Activated CD4-positive, alpha-beta memory T cell treated with anti-CD3 and anti-CD28 coated beads, Interleukin-2, amount 10 ng/mL, durations not matched to agents 7 days and 5 days (primary cell): ENCODE results near the gene TASP1. TPM values are rescaled to one million over a fixed set of nuclear protein-coding genes. Genes with fewer than 3 reads are reported as not detected.

Source experiments
- CTCF ChIA-PET: fragments of 350-600 bp; sonication (Branson Sonifier 250); formaldehyde crosslinking; loops from one replicate; lab custom pipeline; 2021; ENCODE audit warnings: antibody characterized with exemption, inconsistent platforms; lab: Charles Lee
- POLR2A ChIA-PET: fragments of 350-600 bp; sonication (Branson Sonifier 250); formaldehyde crosslinking; loops from one replicate; lab custom pipeline; 2021; ENCODE audit warnings: antibody characterized with exemption; lab: Charles Lee
- DNase-seq: peaks from one replicate; pipeline ENCODE4 v3.0.0-alpha.2; 2020
- H3K27ac Mint-ChIP-seq: one replicate; pipeline ENCODE4 v1.8.0; 2021; ENCODE audit warnings: mild to moderate bottlenecking, mixed read lengths
- H3K27me3 Mint-ChIP-seq: one replicate; pipeline ENCODE4 v1.8.0; 2021; ENCODE audit warnings: mixed read lengths
- H3K36me3 Mint-ChIP-seq: one replicate; pipeline ENCODE4 v1.8.0; 2021; ENCODE audit warnings: low read depth, mixed read lengths
- H3K4me1 Mint-ChIP-seq: one replicate; pipeline ENCODE4 v1.8.0; 2021; ENCODE audit warnings: mixed read lengths
- H3K4me3 Mint-ChIP-seq: one replicate; pipeline ENCODE4 v1.8.0; 2021; ENCODE audit warnings: mild to moderate bottlenecking, mixed read lengths
- H3K9me3 Mint-ChIP-seq: one replicate; pipeline ENCODE4 v1.8.0; 2021; ENCODE audit warnings: mixed read lengths
- total RNA-seq, 2 experiments: library from RNA; stranded (reverse); gene quantifications; one replicate each; pipeline ENCODE4 v1.2.3, GENCODE V29; 2021

Gene TASP1
- total RNA-seq, 2 experiments from 2014 or later = 8.6 to 9.8 TPM

DNA sequence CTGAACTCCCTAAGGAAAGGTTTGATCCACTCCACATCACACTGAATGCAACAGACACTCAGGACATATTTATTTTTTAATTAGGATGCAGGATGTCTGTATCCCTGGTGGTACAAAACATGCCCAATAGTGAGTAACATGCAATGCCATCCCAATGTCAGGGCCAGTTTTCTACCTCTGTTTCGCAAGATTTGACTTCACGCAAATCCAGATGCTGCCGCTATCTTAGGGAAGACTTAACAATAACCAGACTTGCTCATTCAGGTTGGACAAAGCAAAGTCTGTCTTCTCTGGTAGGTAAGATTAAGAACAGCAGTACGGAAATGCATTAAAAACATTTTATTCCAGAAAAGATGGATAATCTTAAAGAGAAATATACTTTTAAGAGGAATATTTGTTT is 103.1 kb downstream of the TASP1 start:
- ChIA-PET CTCF (interaction anchor here (2.8 kb wide), 1 partner anchor 11 kb away, joined by 15 read pairs; no protein-coding TSS in a partner anchor), POLR2A (no interaction called here)
- no peaks in the 10 kb centered on the region for H3K27me3 Mint-ChIP-seq
- H3K36me3 Mint-ChIP-seq = peaks cover 2% of the 10 kb centered on the region
- DNase-seq = no peak
- no peaks in the 10 kb centered on the region for H3K4me1 Mint-ChIP-seq
- H3K27ac Mint-ChIP-seq = no peak overlapping the region
- H3K9me3 Mint-ChIP-seq = no peaks in the 10 kb centered on the region
- no peak overlapping the region for H3K4me3 Mint-ChIP-seq

DNA sequence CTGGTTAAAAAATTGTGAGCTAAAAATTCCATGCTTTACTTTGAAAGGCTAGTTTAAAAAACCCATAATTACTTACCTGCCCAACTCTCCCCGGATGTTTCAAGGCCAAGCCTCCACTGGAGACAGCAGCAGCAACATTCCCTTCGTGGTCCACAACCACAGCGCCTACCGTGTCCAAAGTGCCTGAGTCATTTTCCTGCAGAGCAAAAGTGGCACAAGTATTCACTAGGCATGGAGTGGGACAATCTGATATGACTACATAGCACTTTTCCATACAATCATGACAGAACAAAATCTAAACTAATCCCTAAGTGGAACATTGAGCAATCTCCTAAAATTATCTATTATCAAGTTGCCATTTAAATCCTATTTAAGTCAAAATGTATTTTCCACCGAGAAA is 104.8 kb downstream of the TASP1 start:
- Mint-ChIP-seq H3K4me1 (no peaks in the 10 kb centered on the region), H3K4me3 (no peak overlapping the region), H3K27me3 (no peaks in the 10 kb centered on the region), H3K27ac (no peak overlapping the region), H3K36me3 (peaks cover 2% of the 10 kb centered on the region), H3K9me3 (no peaks in the 10 kb centered on the region)
- DNase-seq = no peak
- ChIA-PET POLR2A (no interaction called here), CTCF (interaction anchor here (2.8 kb wide), 1 partner anchor 13 kb away, joined by 15 read pairs; no protein-coding TSS in a partner anchor)

DNA sequence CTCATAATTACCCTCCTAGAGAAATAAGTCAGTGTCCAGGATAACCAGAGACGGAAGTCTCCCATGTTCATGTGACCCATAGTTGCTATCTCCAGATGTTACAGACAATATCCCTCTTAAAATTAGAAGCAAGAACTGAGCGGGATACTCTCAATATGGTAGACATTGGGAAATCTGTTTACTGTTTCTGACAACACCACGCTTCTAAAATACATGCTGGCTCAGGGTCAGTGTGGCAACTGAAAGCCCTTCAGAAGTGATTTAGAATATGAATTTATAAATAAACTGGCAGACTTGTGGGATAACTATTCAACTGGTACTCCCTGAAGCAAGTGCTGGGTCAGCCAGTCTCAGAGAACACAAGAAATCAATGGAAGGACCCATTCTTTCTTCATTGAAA is 108.6 kb downstream of the TASP1 start:
- Mint-ChIP-seq H3K27me3 (no peaks in the 10 kb centered on the region), H3K27ac (no peak overlapping the region), H3K4me1 (no peaks in the 10 kb centered on the region), H3K36me3 (peaks cover 14% of the 10 kb centered on the region), H3K9me3 (no peaks in the 10 kb centered on the region), H3K4me3 (no peak overlapping the region)
- ChIA-PET CTCF (interaction anchor here (3.6 kb wide), 1 partner anchor 16 kb away, joined by 29 read pairs; no protein-coding TSS in a partner anchor), POLR2A (no interaction called here)
- DNase-seq = no peak

DNA sequence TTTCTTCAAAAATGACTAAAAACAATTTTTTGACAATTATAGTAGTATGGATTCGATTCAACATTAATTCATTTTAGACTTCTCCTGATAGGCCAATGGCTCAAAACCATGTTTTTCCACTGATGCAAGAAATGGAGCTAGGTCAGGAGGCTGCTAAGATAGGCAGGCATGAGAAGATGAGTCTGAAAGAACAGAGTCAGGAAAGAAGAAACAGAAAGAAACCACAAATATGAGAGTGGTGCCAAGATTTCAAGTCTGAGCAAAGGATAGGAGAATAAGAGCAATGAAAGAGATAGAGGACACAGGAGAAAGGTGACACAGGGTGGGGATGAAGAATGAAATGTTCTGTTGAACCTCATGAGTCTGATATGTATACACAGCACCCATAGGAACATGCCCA is 112.2 kb downstream of the TASP1 start:
- POLR2A ChIA-PET = no interaction called here
- peaks cover 3% of the 10 kb centered on the region for H3K9me3 Mint-ChIP-seq
- H3K4me3 Mint-ChIP-seq = no peak overlapping the region
- no peaks in the 10 kb centered on the region for H3K27me3 Mint-ChIP-seq
- peaks cover 25% of the 10 kb centered on the region for H3K36me3 Mint-ChIP-seq
- no peak for DNase-seq
- H3K27ac Mint-ChIP-seq = no peak overlapping the region
- no peaks in the 10 kb centered on the region for H3K4me1 Mint-ChIP-seq
- CTCF ChIA-PET = no interaction called here

DNA sequence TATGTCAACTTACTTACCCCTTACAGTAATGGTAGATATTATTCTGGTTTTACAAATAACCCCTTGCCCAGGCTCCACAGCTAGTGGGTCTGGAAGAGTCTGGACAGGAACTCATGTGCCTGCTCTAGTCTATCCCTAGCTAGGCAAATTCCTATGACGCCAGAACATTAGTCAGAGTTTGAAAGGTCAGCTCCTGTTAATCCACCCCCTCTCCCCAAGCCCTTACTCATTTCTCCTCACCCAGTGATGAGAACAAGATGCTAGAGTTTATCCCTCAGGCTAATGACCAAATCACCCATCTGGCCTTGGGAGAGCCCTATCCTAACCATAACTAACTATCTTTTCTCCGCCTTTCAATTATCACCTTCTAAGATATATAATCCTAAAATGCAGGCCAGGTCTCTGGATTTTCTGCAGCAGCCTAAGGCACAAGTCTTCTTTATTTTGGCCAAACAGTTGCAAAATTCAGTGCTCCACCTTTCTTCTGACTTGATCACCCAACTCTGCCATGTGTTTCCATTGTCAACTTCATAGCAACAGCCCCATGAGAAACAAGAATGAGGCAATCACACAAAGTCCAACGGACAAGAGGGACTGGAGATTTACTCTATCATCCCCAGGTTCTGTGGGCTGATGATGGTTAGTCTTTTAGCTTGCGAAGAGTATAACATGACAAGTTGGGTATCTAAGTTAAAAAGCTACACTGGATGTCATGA is 113.3 kb downstream of the TASP1 start:
- Mint-ChIP-seq H3K4me1 (no peaks in the 10 kb centered on the region), H3K27me3 (no peaks in the 10 kb centered on the region), H3K27ac (no peak overlapping the region), H3K9me3 (peaks cover 3% of the 10 kb centered on the region), H3K36me3 (peaks cover 25% of the 10 kb centered on the region), H3K4me3 (no peak overlapping the region)
- no peak for DNase-seq
- POLR2A ChIA-PET = no interaction called here
- CTCF ChIA-PET = no interaction called here

DNA sequence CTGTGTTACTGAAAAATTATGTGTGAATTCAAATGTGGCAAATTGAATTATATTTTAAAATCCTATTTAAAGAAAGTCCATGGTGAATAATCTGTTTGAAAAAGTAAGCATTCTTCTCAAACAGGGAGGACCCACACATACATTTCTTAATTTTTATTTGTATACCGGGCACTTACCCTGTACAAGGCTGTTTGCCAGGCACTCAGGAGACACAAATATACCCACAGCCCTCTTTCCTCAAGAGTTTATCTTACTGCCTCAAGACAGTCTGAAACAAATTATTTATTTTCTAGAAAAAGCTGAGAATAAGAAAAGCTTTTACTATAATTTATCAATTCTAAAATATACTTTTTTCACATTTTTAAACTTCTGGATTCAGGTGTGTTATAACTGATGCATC is 114.4 kb downstream of the TASP1 start:
- CTCF ChIA-PET = no interaction called here
- Mint-ChIP-seq H3K9me3 (peaks cover 3% of the 10 kb centered on the region), H3K36me3 (peaks cover 25% of the 10 kb centered on the region)

DNA sequence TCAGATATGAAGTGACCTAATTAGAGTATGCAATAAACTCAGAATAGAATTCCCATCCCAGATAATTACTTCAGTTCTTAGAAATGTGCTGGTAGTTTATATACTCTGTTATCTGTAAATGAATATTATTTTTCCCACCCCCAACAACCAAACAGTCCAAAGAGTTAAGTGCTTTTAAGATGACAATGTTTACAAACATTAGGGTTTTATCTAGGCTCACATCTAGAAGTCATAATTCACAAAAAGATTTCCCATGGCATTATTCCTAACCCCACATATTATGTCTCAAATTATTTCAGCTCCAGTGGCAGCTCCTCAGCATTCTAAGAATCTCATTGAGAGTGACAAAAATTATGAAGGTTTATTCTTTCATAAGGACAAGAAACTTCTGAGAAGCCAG is 120.9 kb downstream of the TASP1 start:
- CTCF ChIA-PET = no interaction called here
- peaks cover 6% of the 10 kb centered on the region for H3K36me3 Mint-ChIP-seq

More for the DNA sequence above, 114.4 kb downstream of the TASP1 start:
- POLR2A ChIA-PET = no interaction called here
- Mint-ChIP-seq H3K27me3 (no peaks in the 10 kb centered on the region), H3K4me1 (no peaks in the 10 kb centered on the region), H3K4me3 (no peak overlapping the region), H3K27ac (no peak overlapping the region)
- DNase-seq = no peak

DNA sequence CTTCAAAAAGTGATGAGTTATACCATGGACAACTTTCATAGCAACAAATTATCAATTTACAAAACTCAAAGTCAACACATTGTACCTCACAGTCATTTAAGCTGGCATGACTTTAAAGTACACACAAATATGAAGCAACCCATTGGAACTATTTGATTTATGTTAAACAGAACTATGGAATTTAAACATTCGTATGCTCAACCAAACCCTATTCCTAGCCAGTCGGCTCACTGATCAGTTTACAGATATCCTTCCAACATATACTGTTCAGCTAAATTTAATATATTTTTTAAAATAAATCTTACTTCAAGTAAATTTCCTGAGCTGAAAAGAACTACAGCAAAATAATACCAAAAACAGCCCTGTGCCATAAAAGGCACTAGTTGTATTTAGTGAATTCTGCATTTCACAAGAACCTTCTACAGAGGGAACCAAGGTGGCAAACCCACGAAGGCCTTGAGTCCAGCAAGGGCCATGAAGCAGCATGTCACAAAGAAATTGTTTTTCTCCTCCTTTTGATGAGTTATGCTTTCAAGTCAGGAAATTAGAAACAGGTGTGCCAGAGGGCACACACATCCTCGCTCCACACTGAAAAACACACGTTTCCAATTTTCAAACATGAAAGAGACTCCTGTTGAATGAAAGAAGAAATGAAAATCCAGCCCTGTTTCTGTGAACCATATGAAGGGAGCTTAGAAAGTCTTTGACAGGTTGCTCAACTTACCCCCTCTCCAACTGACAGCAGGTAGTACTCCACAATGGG is 122.8 kb downstream of the TASP1 start:
- POLR2A ChIA-PET = no interaction called here
- Mint-ChIP-seq H3K4me1 (no peaks in the 10 kb centered on the region), H3K27ac (no peak overlapping the region), H3K36me3 (no peaks in the 10 kb centered on the region), H3K4me3 (no peak overlapping the region), H3K9me3 (peaks cover 1% of the 10 kb centered on the region), H3K27me3 (no peaks in the 10 kb centered on the region)
- CTCF ChIA-PET = interaction anchor here (0.9 kb wide), 1 partner anchor 31 kb away, joined by 3 read pairs; no protein-coding TSS in a partner anchor
- DNase-seq = no peak

More for the DNA sequence above, 120.9 kb downstream of the TASP1 start:
- DNase-seq = no peak
- Mint-ChIP-seq H3K27ac (no peak overlapping the region), H3K4me1 (no peaks in the 10 kb centered on the region), H3K4me3 (no peak overlapping the region), H3K9me3 (peaks cover 4% of the 10 kb centered on the region), H3K27me3 (no peaks in the 10 kb centered on the region)
- POLR2A ChIA-PET = no interaction called here

DNA sequence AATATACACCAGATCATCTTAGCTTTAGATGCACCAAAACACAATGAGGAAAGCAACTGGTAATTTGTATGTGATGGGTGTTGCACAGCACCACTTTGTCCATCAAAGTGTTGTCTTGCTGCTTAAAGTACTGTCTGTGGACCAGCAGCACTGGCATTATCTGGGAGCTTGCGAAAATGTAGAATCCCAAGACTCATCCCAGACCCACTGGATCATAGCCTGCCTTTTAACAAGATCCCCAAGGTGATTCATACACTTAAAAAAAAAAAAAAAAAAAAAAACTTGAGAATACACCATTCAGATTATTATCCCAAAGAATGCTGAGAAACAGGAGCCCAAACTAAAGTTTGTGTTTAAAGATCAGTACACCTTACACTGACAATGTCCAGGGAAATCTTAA is 123.4 kb downstream of the TASP1 start:
- Mint-ChIP-seq H3K36me3 (no peaks in the 10 kb centered on the region), H3K9me3 (peaks cover 1% of the 10 kb centered on the region), H3K4me1 (no peaks in the 10 kb centered on the region), H3K27ac (no peak overlapping the region), H3K4me3 (no peak overlapping the region), H3K27me3 (no peaks in the 10 kb centered on the region)
- DNase-seq = no peak
- ChIA-PET POLR2A (no interaction called here), CTCF (no interaction called here)

DNA sequence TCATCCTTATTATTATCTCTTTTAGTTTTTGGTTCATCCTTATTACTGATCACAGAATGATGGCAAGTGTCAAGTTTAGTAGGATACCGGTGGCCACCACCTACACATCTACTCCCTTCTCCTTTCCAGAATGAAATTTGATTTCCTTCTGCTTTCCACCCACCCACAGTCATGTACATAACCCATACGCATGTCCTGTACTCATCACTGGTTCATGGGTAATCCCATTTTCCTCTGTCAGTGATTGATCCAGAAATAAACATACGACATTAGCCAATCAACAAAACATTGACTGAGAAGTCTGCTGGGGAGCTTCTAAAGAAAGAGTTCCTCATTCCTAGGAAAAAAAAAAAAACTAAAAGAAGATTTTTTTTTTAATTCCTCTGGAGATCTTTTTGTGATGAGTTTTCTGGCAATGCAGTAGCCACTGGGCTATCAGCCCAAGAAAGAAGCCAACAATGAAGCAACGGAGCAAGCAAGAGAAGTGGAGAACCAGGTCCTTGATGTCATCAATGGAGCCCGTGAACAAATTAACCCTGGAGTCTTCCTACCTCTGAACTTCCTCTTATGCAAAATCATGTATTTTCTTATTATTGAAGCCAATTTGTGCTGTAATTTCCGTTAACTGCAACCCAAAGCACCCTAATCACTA is 127.8 kb downstream of the TASP1 start:
- H3K4me1 Mint-ChIP-seq = no peaks in the 10 kb centered on the region
- H3K27ac Mint-ChIP-seq = no peak overlapping the region
- H3K9me3 Mint-ChIP-seq = no peaks in the 10 kb centered on the region
- no peak for DNase-seq
- H3K4me3 Mint-ChIP-seq = no peak overlapping the region
- POLR2A ChIA-PET = no interaction called here
- CTCF ChIA-PET = no interaction called here
- H3K36me3 Mint-ChIP-seq = no peaks in the 10 kb centered on the region
- no peaks in the 10 kb centered on the region for H3K27me3 Mint-ChIP-seq

DNA sequence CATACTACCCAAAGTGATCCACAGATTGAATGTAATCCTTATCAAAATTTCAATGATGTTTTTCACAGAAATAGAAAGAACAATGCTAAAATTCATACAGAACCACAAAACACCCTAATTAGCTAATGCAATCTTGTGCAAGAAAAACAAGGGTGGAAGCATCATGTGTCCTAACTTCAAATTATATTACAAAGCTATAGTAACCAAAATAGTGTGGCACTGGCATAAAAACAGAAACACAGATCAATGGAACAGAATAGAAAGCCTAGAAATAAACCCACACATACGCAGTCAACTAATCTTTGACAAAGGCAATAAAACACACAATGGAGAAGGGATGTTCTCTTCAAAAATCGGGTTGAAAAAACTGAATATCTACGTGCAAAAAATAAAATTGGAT is 131.1 kb downstream of the TASP1 start:
- H3K27me3 Mint-ChIP-seq = no peaks in the 10 kb centered on the region
- peaks cover 4% of the 10 kb centered on the region for H3K9me3 Mint-ChIP-seq
- no peak for DNase-seq
- H3K4me1 Mint-ChIP-seq = no peaks in the 10 kb centered on the region
- no peak overlapping the region for H3K27ac Mint-ChIP-seq
- ChIA-PET POLR2A (no interaction called here), CTCF (no interaction called here)
- H3K4me3 Mint-ChIP-seq = no peak overlapping the region
- H3K36me3 Mint-ChIP-seq = peaks cover 3% of the 10 kb centered on the region

DNA sequence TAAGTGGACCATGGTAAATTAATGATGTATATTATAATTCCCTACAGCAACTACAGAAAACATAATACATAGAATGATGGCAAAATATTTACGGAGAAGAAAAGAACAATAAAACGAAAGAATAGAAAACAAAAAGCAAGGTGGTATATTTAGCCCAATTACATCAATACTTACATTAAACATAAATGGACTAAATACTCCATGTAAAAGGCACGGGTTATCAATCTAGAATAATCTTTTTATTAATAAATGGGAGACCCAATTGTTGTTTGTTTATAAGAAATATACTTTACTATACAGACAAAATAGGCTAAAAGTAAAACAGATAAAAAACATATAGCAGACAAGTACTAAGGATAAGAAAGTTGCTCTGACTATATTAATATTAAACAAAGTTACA is 137.2 kb downstream of the TASP1 start:
- ChIA-PET CTCF (interaction anchor here (0.9 kb wide), 1 partner anchor 43 kb away, joined by 3 read pairs; no protein-coding TSS in a partner anchor), POLR2A (no interaction called here)
- peaks cover 26% of the 10 kb centered on the region for H3K9me3 Mint-ChIP-seq
- no peak overlapping the region for H3K27ac Mint-ChIP-seq
- no peaks in the 10 kb centered on the region for H3K27me3 Mint-ChIP-seq
- H3K4me3 Mint-ChIP-seq = no peak overlapping the region
- no peaks in the 10 kb centered on the region for H3K4me1 Mint-ChIP-seq
- H3K36me3 Mint-ChIP-seq = peaks cover 7% of the 10 kb centered on the region
- DNase-seq = no peak

DNA sequence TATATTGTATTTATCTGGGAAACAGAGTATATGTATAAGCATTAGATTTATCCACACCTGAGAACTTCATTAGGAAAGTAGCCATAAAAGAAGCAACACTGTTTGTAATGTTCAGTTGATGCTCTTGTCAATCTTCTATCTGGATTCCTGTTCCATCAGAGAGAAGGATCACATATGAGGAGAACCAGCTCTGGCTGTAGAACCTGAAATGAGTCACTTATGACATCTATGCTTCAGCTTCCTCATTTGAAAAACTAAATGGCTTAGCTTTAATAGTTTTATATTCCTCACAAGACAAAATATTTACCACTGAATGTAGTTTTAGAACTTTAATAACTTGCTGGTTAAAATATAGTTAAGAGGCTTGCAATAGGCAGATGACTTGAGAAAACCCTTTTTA is 144.7 kb downstream of the TASP1 start:
- H3K36me3 Mint-ChIP-seq = peaks cover 2% of the 10 kb centered on the region
- H3K27me3 Mint-ChIP-seq = no peaks in the 10 kb centered on the region
- H3K4me1 Mint-ChIP-seq = no peaks in the 10 kb centered on the region
- no peak overlapping the region for H3K4me3 Mint-ChIP-seq
- no peak for DNase-seq
- POLR2A ChIA-PET = no interaction called here
- CTCF ChIA-PET = no interaction called here
- H3K27ac Mint-ChIP-seq = no peak overlapping the region
- H3K9me3 Mint-ChIP-seq = peaks cover 6% of the 10 kb centered on the region
